Measurements from ENCODE around the gene TTLL3. TPM values are rescaled to one million over a fixed set of nuclear protein-coding genes. Genes with fewer than 3 reads are reported as not detected.

Gene TTLL3
- total and polyA plus RNA-seq, 2 donors (not counting 3 experiments of a cell fraction or from before 2014, with no cell fraction given), result 43.5 to 65.2 TPM

DNA sequence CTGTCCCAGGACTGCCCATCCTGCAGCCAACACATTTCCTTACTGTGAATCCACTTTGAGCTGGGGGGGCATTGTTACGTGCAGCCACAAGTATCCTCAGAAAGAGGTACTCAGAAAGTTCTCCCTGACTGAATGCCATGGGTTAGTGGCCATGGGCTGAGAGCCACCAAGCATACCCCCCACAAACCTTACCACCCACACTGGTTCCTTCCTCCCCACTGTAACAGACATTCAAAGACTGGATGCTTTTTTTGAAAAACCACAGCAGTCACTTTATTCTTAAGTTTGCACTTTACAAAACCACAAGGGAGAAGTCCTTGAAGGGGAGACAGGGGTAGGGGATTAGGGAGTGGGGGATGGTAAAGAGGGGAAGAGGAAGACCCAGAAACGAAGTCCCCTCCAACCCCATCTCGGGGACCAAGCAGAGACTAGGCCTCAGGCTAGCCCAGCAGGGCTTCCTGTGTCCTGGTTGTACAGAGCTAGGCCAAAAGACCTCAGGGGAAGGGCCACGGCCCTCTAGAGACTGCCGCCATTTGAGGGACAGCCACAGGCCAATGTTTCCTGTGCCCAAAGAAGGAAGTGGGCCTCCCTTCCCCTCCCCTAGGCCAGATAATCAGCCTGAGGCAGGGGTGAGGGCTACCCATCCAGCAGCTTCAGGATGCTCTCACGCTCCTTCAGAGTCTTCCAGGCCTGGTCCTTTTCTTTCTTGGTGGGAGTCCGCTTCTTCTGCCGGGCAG is 30.2 kb upstream of the TTLL3 start:
- intact Hi-C loops (cut with micrococcal nuclease) (no loop called here), dilution Hi-C loops (cut with MboI; ENCODE audit: extremely low pct_ligation_motif_present, low sequenced_read_pairs) (no loop called here)
- Histone ChIP-seq H3K27ac (ENCODE audit: insufficient read depth, low read depth, low read length) (no peak overlapping the region), H3K9ac (replicated peaks; ENCODE audit: extremely low read depth, insufficient read depth, low read length) (no peak overlapping the region), H3K27me3 (ENCODE audit: control insufficient read depth in 2 of 2, insufficient read depth in 2 of 2, low read length in 2 of 2) (no peaks in the 10 kb centered on the region), H3K9me3 (replicated peaks; ENCODE audit: control insufficient read depth, insufficient read depth, low read length) (no peaks in the 10 kb centered on the region), H2AFZ (ENCODE audit: low read depth, low read length) (no peak overlapping the region), H3K4me3 (replicated peaks in 1 of 3; ENCODE audit: insufficient read depth in 1 of 3, low read depth in 1 of 3, low read length in 3 of 3) (no peak overlapping the region), H3K4me2 (ENCODE audit: insufficient read depth, low read length) (no peak overlapping the region), H3K79me2 (ENCODE audit: control insufficient read depth, insufficient read depth, low read length) (no peaks in the 10 kb centered on the region), H3K9me1 (replicated peaks; ENCODE audit: control insufficient read depth, extremely low read depth, insufficient read depth, low read length) (no peaks in the 10 kb centered on the region), H4K20me1 (replicated peaks; ENCODE audit: control insufficient read depth, extremely low read depth, insufficient read depth, low read length) (no peaks in the 10 kb centered on the region), H3K36me3 (ENCODE audit: control insufficient read depth in 2 of 2, extremely low read depth in 1 of 2, insufficient read depth in 2 of 2, low read length in 2 of 2) (peaks cover 0 to 5% of the 10 kb centered on the region in 2 experiments), H3K4me1 (ENCODE audit: control insufficient read depth, extremely low read depth, insufficient read depth, low read length) (no peaks in the 10 kb centered on the region)
- FAIRE-seq (no peak), DNase-seq (ENCODE audit: low read depth, low spot score) (no peak)
- TF ChIP-seq JUN (IDR thresholded peaks at IDR 0.05; ENCODE audit: borderline replicate concordance, insufficient read depth, insufficient read length, low read depth) (no peak), POLR2A (IDR thresholded peaks at IDR 0.05; ENCODE audit: low read depth, low read length) (no peak), POLR2AphosphoS5 (IDR thresholded peaks at IDR 0.05; ENCODE audit: insufficient read depth, low read depth, low read length) (no peak), MYC (IDR thresholded peaks at IDR 0.05; ENCODE audit: low read depth, low read length) (no peak), GATA2 (IDR thresholded peaks at IDR 0.05; ENCODE audit: insufficient read depth, insufficient read length, low read depth, low read length) (no peak), EZH2 (IDR thresholded peaks at IDR 0.05; ENCODE audit: borderline replicate concordance, low read depth, low read length, severe bottlenecking) (no peak), FOS (IDR thresholded peaks at IDR 0.05; ENCODE audit: borderline replicate concordance, insufficient read depth, low read length) (no peak)
- TF ChIP-seq, protein P1, sequence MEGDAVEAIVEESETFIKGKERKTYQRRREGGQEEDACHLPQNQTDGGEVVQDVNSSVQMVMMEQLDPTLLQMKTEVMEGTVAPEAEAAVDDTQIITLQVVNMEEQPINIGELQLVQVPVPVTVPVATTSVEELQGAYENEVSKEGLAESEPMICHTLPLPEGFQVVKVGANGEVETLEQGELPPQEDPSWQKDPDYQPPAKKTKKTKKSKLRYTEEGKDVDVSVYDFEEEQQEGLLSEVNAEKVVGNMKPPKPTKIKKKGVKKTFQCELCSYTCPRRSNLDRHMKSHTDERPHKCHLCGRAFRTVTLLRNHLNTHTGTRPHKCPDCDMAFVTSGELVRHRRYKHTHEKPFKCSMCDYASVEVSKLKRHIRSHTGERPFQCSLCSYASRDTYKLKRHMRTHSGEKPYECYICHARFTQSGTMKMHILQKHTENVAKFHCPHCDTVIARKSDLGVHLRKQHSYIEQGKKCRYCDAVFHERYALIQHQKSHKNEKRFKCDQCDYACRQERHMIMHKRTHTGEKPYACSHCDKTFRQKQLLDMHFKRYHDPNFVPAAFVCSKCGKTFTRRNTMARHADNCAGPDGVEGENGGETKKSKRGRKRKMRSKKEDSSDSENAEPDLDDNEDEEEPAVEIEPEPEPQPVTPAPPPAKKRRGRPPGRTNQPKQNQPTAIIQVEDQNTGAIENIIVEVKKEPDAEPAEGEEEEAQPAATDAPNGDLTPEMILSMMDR (IDR thresholded peaks at IDR 0.05; ENCODE audit: extremely low read depth in 1 of 2, insufficient read depth in 1 of 2, low read depth in 1 of 2, low read length in 2 of 2), result no peak
- TF ChIP-seq, protein P2, sequence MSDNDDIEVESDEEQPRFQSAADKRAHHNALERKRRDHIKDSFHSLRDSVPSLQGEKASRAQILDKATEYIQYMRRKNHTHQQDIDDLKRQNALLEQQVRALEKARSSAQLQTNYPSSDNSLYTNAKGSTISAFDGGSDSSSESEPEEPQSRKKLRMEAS (IDR thresholded peaks at IDR 0.05; ENCODE audit: insufficient read depth, insufficient read length), result no peak
- ChIA-PET CTCF (interaction anchor here (1.1 kb wide), 1 partner anchor 27 kb away, joined by 3 read pairs; no protein-coding TSS in a partner anchor), POLR2A (no interaction called here)
- BruUV-seq (replicated peaks), result TSS peak; percentile 19

Data from endothelial cell of umbilical vein (primary cell).